Right lobe of liver (tissue), 4 donors: ENCODE measurements around the gene HS3ST3B1.

Experiments
- CTCF ChIP-seq, 4 donors: fragments of 200-600 bp in 3 of 4; fragments of 450-650 bp in 1 of 4; IDR thresholded peaks; one replicate each; pipeline versions ENCODE4 v1.5.1 to v1.8.0; 2016 to 2022; ENCODE audit warnings: antibody characterized with exemption in 4 of 4, mild to moderate bottlenecking in 2 of 4
- POLR2A ChIP-seq: fragments of 450-650 bp; IDR thresholded peaks from one replicate; pipeline ENCODE4 v1.6.1; 2017; ENCODE audit warnings: antibody characterized with exemption, mild to moderate bottlenecking
- donor health status: DM: no; HTN: no; CAD: no.
- donor health status: DM: no; HTN: no; CAD: no.
- donor health status: DM: no; HTN: yes; CAD: no.

DNA sequence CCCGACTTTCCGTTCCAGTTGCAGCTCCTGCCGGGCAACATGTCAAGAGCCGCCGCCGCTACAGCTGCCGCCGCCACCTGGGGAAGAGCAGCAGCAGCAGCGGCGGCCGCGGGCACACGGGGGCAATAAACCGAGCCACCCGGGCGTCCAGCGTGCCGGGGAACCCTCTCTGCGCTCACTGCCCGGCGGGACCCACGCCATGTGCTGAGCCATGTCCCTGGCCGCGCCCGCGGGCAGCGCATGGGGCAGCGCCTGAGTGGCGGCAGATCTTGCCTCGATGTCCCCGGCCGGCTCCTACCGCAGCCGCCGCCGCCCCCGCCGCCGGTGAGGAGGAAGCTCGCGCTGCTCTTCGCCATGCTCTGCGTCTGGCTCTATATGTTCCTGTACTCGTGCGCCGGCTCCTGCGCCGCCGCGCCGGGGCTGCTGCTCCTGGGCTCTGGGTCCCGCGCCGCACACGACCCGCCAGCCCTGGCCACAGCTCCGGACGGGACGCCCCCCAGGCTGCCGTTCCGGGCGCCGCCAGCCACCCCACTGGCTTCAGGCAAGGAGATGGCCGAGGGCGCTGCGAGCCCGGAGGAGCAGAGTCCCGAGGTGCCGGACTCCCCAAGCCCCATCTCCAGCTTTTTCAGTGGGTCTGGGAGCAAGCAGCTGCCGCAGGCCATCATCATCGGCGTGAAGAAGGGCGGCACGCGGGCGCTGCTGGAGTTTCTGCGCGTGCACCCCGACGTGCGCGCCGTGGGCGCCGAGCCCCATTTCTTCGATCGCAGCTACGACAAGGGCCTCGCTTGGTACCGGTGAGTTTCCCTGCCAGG, 604 bp downstream of the HS3ST3B1 start:
- TF ChIP-seq POLR2A: no peak
- TF ChIP-seq CTCF (IDR thresholded peaks at IDR 0.05): no peak
